Ovary (tissue), 9 donors: ENCODE results near the gene RAMACL. TPM values are rescaled to one million over a fixed set of nuclear protein-coding genes. Genes with fewer than 3 reads are reported as not detected.

Experiments used
- DNase-seq, 5 donors: peaks; one replicate each; pipeline ENCODE4 v3.0.0-alpha.2; 2019 to 2020
- H3K27ac ChIP-seq, 2 donors: fragments of 200-600 bp; one replicate each; pipeline versions ENCODE4 v1.5.1 to v1.8.0; 2019 to 2022
- H3K27me3 ChIP-seq: fragments of 200-600 bp; one replicate; pipeline ENCODE4 v1.8.0; 2022
- H3K36me3 ChIP-seq: fragments of 200-600 bp; sonication (generic); one replicate; pipeline ENCODE4 v1.5.1; 2019
- H3K4me1 ChIP-seq: one replicate; pipeline ENCODE4 v1.8.1; 2013; ENCODE audit warnings: mild to moderate bottlenecking, moderate library complexity; ENCODE audit not compliant: insufficient read depth
- H3K4me3 ChIP-seq: fragments of 200-600 bp; sonication (generic); one replicate; pipeline ENCODE4 v1.5.1; 2017
- H3K9me3 ChIP-seq, 2 donors: fragments of 200-600 bp in 1 of 2; sonication (generic) in 1 of 2; one replicate each; pipeline versions ENCODE4 v1.5.1 to v1.8.1; 2013 to 2019; ENCODE audit warnings: mild to moderate bottlenecking in 1 of 2, moderate library complexity in 1 of 2
- EP300 ChIP-seq: sonication (generic); formaldehyde crosslinking; IDR thresholded peaks from one replicate; pipeline ENCODE4 v1.6.1; 2017; ENCODE audit warnings: antibody characterized with exemption
- POLR2A ChIP-seq: fragments of 450-650 bp; IDR thresholded peaks from one replicate; pipeline ENCODE4 v1.6.1; 2017; ENCODE audit warnings: antibody characterized with exemption, mild to moderate bottlenecking, moderate library complexity
- WGBS, 3 donors: extraction: QIAGEN DNeasy Blood & Tissue Kit in 1 of 3; methylation state at CpG; one replicate each; pipeline versions ENCODE4 v1.1.5 to v1.1.7; 2013 to 2017; 5-methylcytosine and 5-hydroxymethylcytosine counted together
- intact Hi-C, 4 donors: fragments of 100-400 bp; cut with DNase I; formaldehyde crosslinking; loops; one replicate each; pipeline versions ENCODE4 v1.11.0 to v1.15.1; 2022 to 2023
- polyA plus RNA-seq, 2 donors: library from polyadenylated mRNA; stranded (reverse); fragments of 200-250 nt in 1 of 2; fragments of 350-450 nt in 1 of 2; fragmentation: Illumina TruSeq in 1 of 2; extraction: RNeasy Lipid Tissue Mini Kit (QIAGEN cat#74804) in 1 of 2; gene quantifications; one replicate each; pipeline ENCODE4 v1.2.3, GENCODE V29; 2013 to 2014
- total RNA-seq, 7 donors: library from RNA; depleted of rRNA in 2 of 7; stranded (reverse); fragments of >200 nt in 2 of 7; fragmentation: NEBNext Ultra II Directional in 3 of 7; extraction: Animal tissue kit (Norgen Biotek cat#: 25700) in 3 of 7; gene quantifications; one replicate each; pipeline versions ENCODE4 v1.1.0 to v1.2.4, GENCODE V29; 2016 to 2023
- TF ChIP-seq, protein P1 (sequence below), 3 donors: fragments of 450-650 bp in 2 of 3; fragments of 200-600 bp in 1 of 3; IDR thresholded peaks; one replicate each; pipeline versions ENCODE4 v1.5.1 to v1.8.0; 2016 to 2022; ENCODE audit warnings: antibody characterized with exemption in 3 of 3, mild to moderate bottlenecking in 1 of 3
- donor health status: DM: no; HTN: no; CAD: no; lungs with moderate emphysema.
- donor health status: DM: no; HTN: no; CAD: no.
- donor health status: Bipolar disorder and iron deficiency.
- donor health status: DM: yes; HTN: yes; CAD: no.
- donor health status: DM: no; HTN: no; CAD: no.
- donor health status: DM: yes; HTN: yes; CAD: no.

The RAMACL gene
- total and polyA plus RNA-seq, 9 donors = 0.16 to 6.4 (median 1.3) TPM

GRCh38 chr6:166558156-166559005 lies 28.1 kb downstream of the RAMACL start:
- Histone ChIP-seq H3K4me3 (no peak overlapping the region), H3K4me1 (peaks cover 7% of the 10 kb centered on the region), H3K27me3 (no peaks in the 10 kb centered on the region), H3K9me3 (no peaks in the 10 kb centered on the region), H3K36me3 (no peaks in the 10 kb centered on the region), H3K27ac (no peak overlapping the region)
- 95 to 98% (median 96%) methylated on average over 12 of the region's 12 CpGs for WGBS, 3 donors
- intact Hi-C loops = no loop called here
- DNase-seq = no peak
- TF ChIP-seq, protein P1, sequence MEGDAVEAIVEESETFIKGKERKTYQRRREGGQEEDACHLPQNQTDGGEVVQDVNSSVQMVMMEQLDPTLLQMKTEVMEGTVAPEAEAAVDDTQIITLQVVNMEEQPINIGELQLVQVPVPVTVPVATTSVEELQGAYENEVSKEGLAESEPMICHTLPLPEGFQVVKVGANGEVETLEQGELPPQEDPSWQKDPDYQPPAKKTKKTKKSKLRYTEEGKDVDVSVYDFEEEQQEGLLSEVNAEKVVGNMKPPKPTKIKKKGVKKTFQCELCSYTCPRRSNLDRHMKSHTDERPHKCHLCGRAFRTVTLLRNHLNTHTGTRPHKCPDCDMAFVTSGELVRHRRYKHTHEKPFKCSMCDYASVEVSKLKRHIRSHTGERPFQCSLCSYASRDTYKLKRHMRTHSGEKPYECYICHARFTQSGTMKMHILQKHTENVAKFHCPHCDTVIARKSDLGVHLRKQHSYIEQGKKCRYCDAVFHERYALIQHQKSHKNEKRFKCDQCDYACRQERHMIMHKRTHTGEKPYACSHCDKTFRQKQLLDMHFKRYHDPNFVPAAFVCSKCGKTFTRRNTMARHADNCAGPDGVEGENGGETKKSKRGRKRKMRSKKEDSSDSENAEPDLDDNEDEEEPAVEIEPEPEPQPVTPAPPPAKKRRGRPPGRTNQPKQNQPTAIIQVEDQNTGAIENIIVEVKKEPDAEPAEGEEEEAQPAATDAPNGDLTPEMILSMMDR (IDR thresholded peaks at IDR 0.05) = no peak
- TF ChIP-seq POLR2A (no peak), EP300 (no peak)

DNA sequence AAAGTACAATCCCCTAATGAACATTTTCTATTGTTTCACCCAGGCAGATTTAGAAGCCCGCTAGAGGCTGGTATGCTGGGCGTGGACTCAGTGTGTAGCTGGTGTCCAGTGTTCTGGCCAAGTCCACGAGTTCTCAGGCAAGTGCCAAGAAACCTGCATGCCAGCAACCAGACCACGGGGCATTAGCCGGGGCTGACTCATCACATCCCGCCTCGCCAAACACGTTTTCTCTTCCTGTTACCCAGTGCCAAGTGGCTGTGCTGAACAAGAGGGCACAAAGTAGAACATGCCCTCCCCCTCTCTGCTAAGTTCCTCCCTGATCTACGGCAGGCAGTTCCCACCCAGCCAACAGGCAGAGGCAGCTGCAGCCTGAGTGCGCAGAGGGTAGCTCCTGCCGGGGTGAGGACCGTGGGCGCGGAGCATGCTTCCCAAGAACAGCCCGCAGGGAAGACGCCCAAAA lies 29.6 kb downstream of the RAMACL start:
- TF ChIP-seq, protein P1 (IDR thresholded peaks at IDR 0.05) = no peak
- TF ChIP-seq EP300 (no peak), POLR2A (no peak)
- peak; percentile 25 to 67 (median 57) for DNase-seq
- no peaks in the 10 kb centered on the region for H3K9me3 ChIP-seq
- H3K4me1 ChIP-seq = peaks cover 7% of the 10 kb centered on the region
- H3K4me3 ChIP-seq = no peak overlapping the region
- H3K36me3 ChIP-seq = no peaks in the 10 kb centered on the region
- intact Hi-C loops = no loop called here
- 65 to 76% (median 67%) methylated on average over 16 of the region's 16 CpGs for WGBS, 3 donors
- no peaks in the 10 kb centered on the region for H3K27me3 ChIP-seq
- H3K27ac ChIP-seq = no peak overlapping the region

DNA sequence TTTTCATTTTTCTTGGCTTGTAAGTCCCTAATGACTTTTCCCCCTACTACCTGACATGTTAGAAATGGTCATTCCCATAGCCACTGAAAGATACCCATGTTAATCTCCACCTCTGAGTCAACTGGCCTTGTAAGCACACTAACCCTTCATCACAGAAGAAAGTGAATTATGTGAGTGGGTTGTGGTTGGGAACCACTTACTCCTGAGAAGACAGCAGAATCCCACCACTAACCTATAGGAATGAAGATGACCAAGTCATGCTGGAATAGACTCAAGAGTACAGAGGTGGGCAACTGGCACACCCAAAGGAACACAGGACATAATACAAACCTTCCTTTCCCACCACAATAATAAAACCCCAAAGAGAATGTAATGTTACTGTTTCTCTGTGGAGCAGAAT lies 30.1 kb downstream of the RAMACL start:
- Histone ChIP-seq H3K36me3 (no peaks in the 10 kb centered on the region), H3K9me3 (no peaks in the 10 kb centered on the region), H3K4me1 (peaks cover 4% of the 10 kb centered on the region), H3K27me3 (no peaks in the 10 kb centered on the region), H3K27ac (no peak overlapping the region), H3K4me3 (no peak overlapping the region)
- DNase-seq = no peak
- intact Hi-C loops = no loop called here
- TF ChIP-seq, protein P1 (IDR thresholded peaks at IDR 0.05) = no peak
- TF ChIP-seq EP300 (no peak), POLR2A (no peak)

- H3K4me1 ChIP-seq = peaks cover 4% of the 10 kb centered on the region
- H3K27ac ChIP-seq = no peak overlapping the region
- H3K27me3 ChIP-seq = no peaks in the 10 kb centered on the region
- H3K9me3 ChIP-seq = no peaks in the 10 kb centered on the region
- no peak for TF ChIP-seq POLR2A
- TF ChIP-seq EP300 = no peak
- TF ChIP-seq, protein P1 (IDR thresholded peaks at IDR 0.05) = no peak
- no peak overlapping the region for H3K4me3 ChIP-seq
- H3K36me3 ChIP-seq = no peaks in the 10 kb centered on the region
- no peak for DNase-seq
- WGBS, 3 donors = 57 to 74% (median 66%) methylated on average over 6 of the region's 6 CpGs
- intact Hi-C loops = no loop called here
Observed at GRCh38 chr6:166555086-166555485, 31.4 kb downstream of the RAMACL start.
